Measurements from ENCODE around the gene CACNA1C. TPM values are rescaled to one million over a fixed set of nuclear protein-coding genes. Genes with fewer than 3 reads are reported as not detected.

CACNA1C gene
- total RNA-seq, 1 donor from 2014 or later: 0.02 TPM

GRCh38 chr12:2334271-2334670 is 281.5 kb downstream of the CACNA1C start:
- no peak for TF ChIP-seq CTCF (IDR thresholded peaks at IDR 0.05)
- POLR2A ChIA-PET: no interaction called here
- peaks cover 4% of the 10 kb centered on the region for H3K4me1 Mint-ChIP-seq
- no peak overlapping the region for H3K4me3 Mint-ChIP-seq
- H3K27ac Mint-ChIP-seq: no peak overlapping the region
- DNase-seq: no peak
- H3K27me3 Mint-ChIP-seq: peaks cover 7% of the 10 kb centered on the region
- CTCF ChIA-PET: no interaction called here
- ATAC-seq (ENCODE audit: low read depth): no peak
- no peaks in the 10 kb centered on the region for H3K36me3 Mint-ChIP-seq (ENCODE audit: low read depth)
- no peaks in the 10 kb centered on the region for H3K9me3 Mint-ChIP-seq
- intact Hi-C loops (cut with micrococcal nuclease): no loop called here

DNA sequence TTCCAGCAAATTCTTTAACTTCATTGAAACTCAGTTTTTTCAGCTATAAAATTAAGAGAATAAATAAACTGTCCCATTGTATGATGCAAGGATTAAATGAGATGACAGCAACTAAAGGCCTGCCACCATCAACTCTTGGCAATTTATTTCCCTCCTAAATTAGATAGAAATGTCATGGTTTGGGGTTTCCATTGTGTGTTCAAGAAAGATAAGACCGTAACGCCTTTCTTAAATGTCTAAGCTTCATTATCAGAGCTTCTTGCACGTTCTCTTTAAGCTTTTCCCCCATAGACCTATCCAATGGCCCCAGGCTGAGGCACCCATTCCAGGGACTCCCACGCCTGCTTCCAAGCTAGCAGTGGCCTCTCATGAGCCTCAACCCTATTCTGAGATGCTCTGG is 281.9 kb downstream of the CACNA1C start:
- Mint-ChIP-seq H3K27me3 (peaks cover 7% of the 10 kb centered on the region), H3K36me3 (ENCODE audit: low read depth) (no peaks in the 10 kb centered on the region), H3K27ac (no peak overlapping the region), H3K4me1 (peaks cover 4% of the 10 kb centered on the region), H3K9me3 (no peaks in the 10 kb centered on the region), H3K4me3 (no peak overlapping the region)
- DNase-seq (no peak), ATAC-seq (ENCODE audit: low read depth) (no peak)
- ChIA-PET POLR2A (no interaction called here), CTCF (no interaction called here)
- TF ChIP-seq CTCF (IDR thresholded peaks at IDR 0.05): no peak
- intact Hi-C loops (cut with micrococcal nuclease): no loop called here

- POLR2A ChIA-PET: no interaction called here
- intact Hi-C loops (cut with micrococcal nuclease): no loop called here
- no peak overlapping the region for H3K4me3 Mint-ChIP-seq
- peaks cover 4% of the 10 kb centered on the region for H3K4me1 Mint-ChIP-seq
- no peaks in the 10 kb centered on the region for H3K9me3 Mint-ChIP-seq
- no peak overlapping the region for H3K27ac Mint-ChIP-seq
- CTCF ChIA-PET: no interaction called here
- ATAC-seq (ENCODE audit: low read depth): no peak
- peaks cover 7% of the 10 kb centered on the region for H3K27me3 Mint-ChIP-seq
- no peak for DNase-seq
- no peak for TF ChIP-seq CTCF (IDR thresholded peaks at IDR 0.05)
- no peaks in the 10 kb centered on the region for H3K36me3 Mint-ChIP-seq (ENCODE audit: low read depth)
These were observed 282.3 kb downstream of the CACNA1C start for GRCh38 chr12:2335109-2335508.

DNA sequence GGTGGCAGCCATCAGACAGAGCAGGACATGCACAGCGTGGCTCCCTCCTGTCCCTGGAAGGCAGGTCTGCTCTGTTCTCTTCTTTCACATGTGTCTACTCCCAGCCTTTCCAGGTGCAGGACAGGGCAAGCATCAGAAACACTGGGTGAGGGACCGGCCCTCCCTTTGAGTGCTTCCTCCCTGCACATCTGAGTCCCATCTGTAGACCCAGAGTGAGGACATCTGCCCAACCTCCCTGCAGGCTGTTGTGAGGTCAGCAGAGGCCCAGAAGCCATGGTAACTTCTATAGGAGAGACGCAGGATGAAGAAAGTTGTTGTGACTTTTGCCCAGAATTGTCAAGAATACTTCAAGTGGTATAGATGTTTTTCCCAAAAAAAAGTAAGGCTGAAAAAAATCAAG is 282.7 kb downstream of the CACNA1C start:
- DNase-seq: no peak
- CTCF ChIA-PET: no interaction called here
- H3K4me1 Mint-ChIP-seq: peaks cover 4% of the 10 kb centered on the region
- H3K27me3 Mint-ChIP-seq: peaks cover 7% of the 10 kb centered on the region
- POLR2A ChIA-PET: no interaction called here
- no peak overlapping the region for H3K27ac Mint-ChIP-seq
- H3K36me3 Mint-ChIP-seq (ENCODE audit: low read depth): no peaks in the 10 kb centered on the region
- TF ChIP-seq CTCF (IDR thresholded peaks at IDR 0.05): no peak
- H3K4me3 Mint-ChIP-seq: no peak overlapping the region
- no peaks in the 10 kb centered on the region for H3K9me3 Mint-ChIP-seq
- no peak for ATAC-seq (ENCODE audit: low read depth)
- intact Hi-C loops (cut with micrococcal nuclease): no loop called here

DNA sequence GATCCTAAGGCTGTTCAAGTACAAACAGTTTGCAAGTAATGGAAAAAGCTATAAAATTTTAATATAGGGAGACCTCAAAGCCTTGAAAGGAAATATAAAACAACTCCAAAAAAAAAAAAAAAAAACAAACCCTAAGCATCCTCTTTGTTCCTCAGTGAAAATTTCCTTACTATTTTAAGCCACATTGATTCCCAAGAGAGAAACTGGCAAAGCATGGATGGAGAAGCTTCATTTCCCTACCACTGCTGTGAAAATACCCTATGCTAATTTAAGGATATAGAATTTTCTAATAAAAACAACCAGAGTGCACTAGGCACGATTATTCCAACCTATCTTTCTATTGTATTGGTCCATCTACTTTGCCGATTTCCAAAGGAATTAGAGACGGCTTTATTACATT is 283.1 kb downstream of the CACNA1C start:
- ATAC-seq (ENCODE audit: low read depth) (no peak), DNase-seq (no peak)
- peaks cover 4% of the 10 kb centered on the region for H3K4me1 Mint-ChIP-seq
- no peaks in the 10 kb centered on the region for H3K9me3 Mint-ChIP-seq
- no peak overlapping the region for H3K4me3 Mint-ChIP-seq
- ChIA-PET CTCF (no interaction called here), POLR2A (no interaction called here)
- no peak overlapping the region for H3K27ac Mint-ChIP-seq
- intact Hi-C loops (cut with micrococcal nuclease): no loop called here
- no peak for TF ChIP-seq CTCF (IDR thresholded peaks at IDR 0.05)
- no peaks in the 10 kb centered on the region for H3K36me3 Mint-ChIP-seq (ENCODE audit: low read depth)
- H3K27me3 Mint-ChIP-seq: peaks cover 7% of the 10 kb centered on the region

All from activated B cell treated with CpG ODN at 0.5 μM for 24 hours (primary cell).